Hepatocyte (in vitro differentiated cells): Measurements from ENCODE around the gene IMMP2L. TPM values are rescaled to one million over a fixed set of nuclear protein-coding genes. Genes with fewer than 3 reads are reported as not detected.

ENCODE experiments used
- DNase-seq: peaks from one replicate; pipeline ENCODE4 v3.0.0-alpha.2; 2016; ENCODE audit warnings: low spot score
- H2AFZ ChIP-seq: fragments of 200-600 bp; sonication (generic); 2 replicates; pipeline ENCODE4 v1.6.0; 2016; ENCODE audit warnings: antibody characterized with exemption, mild to moderate bottlenecking
- H3K27ac ChIP-seq: fragments of 200-600 bp; sonication (generic); 2 replicates; pipeline ENCODE4 v1.5.1; 2016; ENCODE audit warnings: mild to moderate bottlenecking
- H3K27me3 ChIP-seq: fragments of 200-600 bp; sonication (generic); 2 replicates; pipeline ENCODE4 v1.6.1; 2016
- H3K36me3 ChIP-seq: fragments of 200-600 bp; sonication (generic); replicated peaks from 2 replicates; pipeline ENCODE4 v1.5.1; 2016; ENCODE audit warnings: low read depth; ENCODE audit not compliant: insufficient read depth
- H3K4me1 ChIP-seq: fragments of 200-600 bp; sonication (generic); 2 replicates; pipeline ENCODE4 v1.5.1; 2016; ENCODE audit warnings: mild to moderate bottlenecking, moderate library complexity; ENCODE audit not compliant: insufficient read depth
- H3K4me2 ChIP-seq: fragments of 200-600 bp; sonication (generic); 2 replicates; pipeline ENCODE4 v1.6.0; 2016
- H3K4me3 ChIP-seq: fragments of 200-600 bp; sonication (generic); 2 replicates; pipeline ENCODE4 v1.5.1; 2016; ENCODE audit warnings: mild to moderate bottlenecking
- H3K79me2 ChIP-seq: fragments of 200-600 bp; sonication (generic); 2 replicates; pipeline ENCODE4 v1.6.0; 2017; ENCODE audit warnings: mild to moderate bottlenecking
- H3K9me2 ChIP-seq: fragments of 200-600 bp; sonication (generic); replicated peaks from 2 replicates; pipeline ENCODE4 v1.6.0; 2017; ENCODE audit warnings: mild to moderate bottlenecking; ENCODE audit not compliant: insufficient read depth
- H3K9me3 ChIP-seq: fragments of 200-600 bp; sonication (generic); 2 replicates; pipeline ENCODE4 v1.5.1; 2016; ENCODE audit warnings: low read depth, mild to moderate bottlenecking
- H4K20me1 ChIP-seq: fragments of 200-600 bp; sonication (generic); 2 replicates; pipeline ENCODE4 v1.6.0; 2016; ENCODE audit warnings: mild to moderate bottlenecking; ENCODE audit not compliant: insufficient read depth, poor library complexity, severe bottlenecking
- EZH2 ChIP-seq: fragments of 200-600 bp; sonication (generic); IDR thresholded peaks from 2 replicates; pipeline ENCODE4 v1.6.1; 2016; ENCODE audit warnings: antibody characterized with exemption, mild to moderate bottlenecking, borderline replicate concordance
- EZH2phosphoT487 ChIP-seq: fragments of 200-600 bp; sonication (generic); IDR thresholded peaks from one replicate; pipeline ENCODE4 v1.6.1; 2018; ENCODE audit warnings: antibody characterized with exemption, mild to moderate bottlenecking, low read depth, moderate library complexity; ENCODE audit not compliant: unreplicated experiment, severe bottlenecking
- WGBS: methylation state at CpG from one replicate; pipeline ENCODE4 v1.1.6; 2016; ENCODE audit warnings: low lambda C conversion rate; ENCODE audit errors: missing lambda C conversion rate; 5-methylcytosine and 5-hydroxymethylcytosine counted together
- polyA plus RNA-seq: library from polyadenylated mRNA; unstranded; fragments of >200 nt; fragmentation: Nextera tagmentation; extraction: Ambion mirVana; gene quantifications from 2 replicates; pipeline ENCODE4 v1.2.1, GENCODE V29; 2016
- total RNA-seq: library from RNA; depleted of rRNA; stranded (reverse); fragments of >200 nt; gene quantifications from 2 replicates; pipeline ENCODE4 v1.2.3, GENCODE V29; 2014
- TF ChIP-seq, protein P1 (sequence below): fragments of 200-600 bp; sonication (generic); IDR thresholded peaks from 2 replicates; pipeline ENCODE4 v1.5.1; 2016; ENCODE audit warnings: antibody characterized with exemption, mild to moderate bottlenecking; ENCODE audit not compliant: poor library complexity

Gene IMMP2L
- total and polyA plus RNA-seq, 2 experiments from 2014 or later: 13.3 to 17.6 TPM

DNA sequence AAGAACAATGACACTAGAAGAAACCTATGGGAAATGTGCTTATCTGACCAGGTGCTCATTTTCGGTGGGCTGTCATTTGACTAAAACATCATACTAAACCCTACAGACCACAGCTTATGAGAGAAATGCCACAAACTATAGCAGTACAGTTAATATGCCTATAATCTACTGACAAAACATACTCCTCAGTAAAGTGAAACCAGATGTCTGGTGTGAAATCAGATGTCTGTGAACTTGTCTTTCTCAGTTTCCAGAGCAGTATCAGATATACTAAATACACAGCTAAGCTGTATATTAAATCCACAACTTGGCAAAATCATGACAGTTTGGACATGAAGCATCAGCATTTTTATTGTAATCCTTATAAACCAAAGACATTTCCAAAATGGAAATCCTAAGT is 3.3 kb downstream of the IMMP2L start:
- no peaks in the 10 kb centered on the region for H3K27me3 ChIP-seq
- no peaks in the 10 kb centered on the region for H3K36me3 ChIP-seq
- no peak overlapping the region for H3K27ac ChIP-seq
- no peaks in the 10 kb centered on the region for H3K9me2 ChIP-seq
- H3K79me2 ChIP-seq: peaks cover 3% of the 10 kb centered on the region
- H3K4me1 ChIP-seq: peaks cover 29% of the 10 kb centered on the region
- peak overlapping the region; percentile 30 for H3K4me2 ChIP-seq
- no peak overlapping the region for H2AFZ ChIP-seq
- TF ChIP-seq EZH2: no peak
- TF ChIP-seq, protein P1, sequence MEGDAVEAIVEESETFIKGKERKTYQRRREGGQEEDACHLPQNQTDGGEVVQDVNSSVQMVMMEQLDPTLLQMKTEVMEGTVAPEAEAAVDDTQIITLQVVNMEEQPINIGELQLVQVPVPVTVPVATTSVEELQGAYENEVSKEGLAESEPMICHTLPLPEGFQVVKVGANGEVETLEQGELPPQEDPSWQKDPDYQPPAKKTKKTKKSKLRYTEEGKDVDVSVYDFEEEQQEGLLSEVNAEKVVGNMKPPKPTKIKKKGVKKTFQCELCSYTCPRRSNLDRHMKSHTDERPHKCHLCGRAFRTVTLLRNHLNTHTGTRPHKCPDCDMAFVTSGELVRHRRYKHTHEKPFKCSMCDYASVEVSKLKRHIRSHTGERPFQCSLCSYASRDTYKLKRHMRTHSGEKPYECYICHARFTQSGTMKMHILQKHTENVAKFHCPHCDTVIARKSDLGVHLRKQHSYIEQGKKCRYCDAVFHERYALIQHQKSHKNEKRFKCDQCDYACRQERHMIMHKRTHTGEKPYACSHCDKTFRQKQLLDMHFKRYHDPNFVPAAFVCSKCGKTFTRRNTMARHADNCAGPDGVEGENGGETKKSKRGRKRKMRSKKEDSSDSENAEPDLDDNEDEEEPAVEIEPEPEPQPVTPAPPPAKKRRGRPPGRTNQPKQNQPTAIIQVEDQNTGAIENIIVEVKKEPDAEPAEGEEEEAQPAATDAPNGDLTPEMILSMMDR: no peak
- TF ChIP-seq EZH2phosphoT487: no peak
- H3K4me3 ChIP-seq: no peak overlapping the region
- no peaks in the 10 kb centered on the region for H3K9me3 ChIP-seq
- WGBS: 52% methylated on average over 1 of the region's 1 CpG
- DNase-seq: no peak
- H4K20me1 ChIP-seq: no peaks in the 10 kb centered on the region

DNA sequence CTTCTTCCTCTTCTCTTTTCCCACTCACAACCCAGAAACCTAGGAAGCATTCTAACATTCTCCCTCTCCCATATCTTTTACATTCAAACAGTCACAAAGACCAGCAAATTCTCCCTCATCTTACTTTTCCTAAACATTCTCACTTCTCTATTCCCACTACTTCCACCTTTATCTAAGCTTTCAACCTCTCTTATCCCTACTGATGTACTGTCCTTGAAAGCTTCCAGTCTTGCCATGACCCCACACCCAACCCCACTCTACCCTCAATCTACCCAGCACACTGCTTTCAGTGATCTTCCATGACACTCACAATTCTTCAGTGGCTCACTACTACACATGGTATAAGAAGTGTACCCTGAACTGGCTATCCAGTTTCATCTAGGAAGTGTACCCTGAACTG is 5.3 kb downstream of the IMMP2L start:
- no peaks in the 10 kb centered on the region for H3K9me2 ChIP-seq
- H3K4me2 ChIP-seq: no peak overlapping the region
- TF ChIP-seq EZH2 (no peak), EZH2phosphoT487 (no peak)
- TF ChIP-seq, protein P1: no peak
- no peaks in the 10 kb centered on the region for H3K9me3 ChIP-seq
- no peak overlapping the region for H3K4me3 ChIP-seq
- peaks cover 3% of the 10 kb centered on the region for H3K79me2 ChIP-seq
- no peaks in the 10 kb centered on the region for H3K27me3 ChIP-seq
- H3K36me3 ChIP-seq: no peaks in the 10 kb centered on the region
- H2AFZ ChIP-seq: no peak overlapping the region
- H3K27ac ChIP-seq: no peak overlapping the region
- peaks cover 29% of the 10 kb centered on the region for H3K4me1 ChIP-seq
- H4K20me1 ChIP-seq: no peaks in the 10 kb centered on the region
- DNase-seq: no peak

DNA sequence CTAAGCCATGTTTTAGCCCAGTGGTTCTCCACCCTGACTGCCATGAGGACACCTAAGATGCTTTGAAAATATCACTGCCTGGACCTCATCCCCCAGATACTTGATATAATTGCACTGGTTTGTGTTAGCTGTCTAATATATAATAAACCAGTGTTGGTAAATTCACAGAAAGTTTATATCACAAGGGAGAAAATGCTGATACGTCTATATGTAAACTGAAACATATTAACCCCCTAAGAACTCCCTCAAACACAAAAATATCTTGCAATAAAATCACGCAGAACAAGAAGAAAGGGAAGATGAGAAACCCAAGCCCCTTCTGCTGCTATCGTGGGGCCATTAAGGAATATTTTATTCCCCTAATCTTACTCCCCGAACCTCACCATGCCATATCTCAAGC is 8.2 kb downstream of the IMMP2L start:
- 45% methylated on average over 4 of the region's 4 CpGs for WGBS
- no peak for DNase-seq
- Histone ChIP-seq H3K4me2 (no peak overlapping the region), H3K9me3 (no peaks in the 10 kb centered on the region), H3K27me3 (no peaks in the 10 kb centered on the region), H4K20me1 (no peaks in the 10 kb centered on the region), H2AFZ (no peak overlapping the region), H3K9me2 (no peaks in the 10 kb centered on the region), H3K4me1 (peaks cover 5% of the 10 kb centered on the region), H3K4me3 (no peak overlapping the region), H3K27ac (no peak overlapping the region), H3K79me2 (no peaks in the 10 kb centered on the region), H3K36me3 (no peaks in the 10 kb centered on the region)
- no peak for TF ChIP-seq EZH2phosphoT487
- no peak for TF ChIP-seq EZH2
- TF ChIP-seq, protein P1: no peak

DNA sequence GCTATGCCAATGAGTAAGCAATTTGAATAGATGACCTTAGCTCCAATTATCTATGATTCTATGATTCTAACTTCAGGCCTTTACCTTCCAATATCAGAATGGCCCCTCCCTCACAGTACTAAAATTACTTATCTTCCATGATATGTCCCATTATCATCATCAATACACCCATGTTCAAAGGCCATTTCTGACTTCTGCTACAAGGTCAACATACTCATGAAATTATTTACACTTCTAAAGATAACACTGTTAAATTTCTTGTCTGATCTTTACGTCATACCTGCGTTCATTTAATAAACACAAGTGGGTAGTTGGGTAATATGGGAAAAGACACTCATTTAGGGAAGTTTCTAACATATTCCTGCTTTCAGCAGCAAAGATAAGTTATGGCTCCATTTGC is 21.2 kb downstream of the IMMP2L start:
- no peaks in the 10 kb centered on the region for H3K79me2 ChIP-seq
- WGBS: 75% methylated on average over 2 of the region's 2 CpGs

More for the DNA sequence above, 21.2 kb downstream of the IMMP2L start:
- Histone ChIP-seq H3K27ac (no peak overlapping the region), H2AFZ (no peak overlapping the region), H3K27me3 (no peaks in the 10 kb centered on the region), H3K4me2 (no peak overlapping the region), H3K4me3 (no peak overlapping the region), H3K4me1 (no peaks in the 10 kb centered on the region), H4K20me1 (no peaks in the 10 kb centered on the region), H3K36me3 (no peaks in the 10 kb centered on the region), H3K9me2 (no peaks in the 10 kb centered on the region), H3K9me3 (no peaks in the 10 kb centered on the region)
- DNase-seq: no peak
- TF ChIP-seq, protein P1: no peak
- no peak for TF ChIP-seq EZH2phosphoT487
- no peak for TF ChIP-seq EZH2
